ENCODE measurements around the gene LRBA. TPM values are rescaled to one million over a fixed set of nuclear protein-coding genes. Genes with fewer than 3 reads are reported as not detected.
"Not testable (repeated sequence)": the region's sequence is repeated elsewhere in the genome, so short reads cannot be mapped to it uniquely, and the experiment has no call there.

The LRBA gene
- polyA plus RNA-seq, 6 donors from 2014 or later = 18.0 to 25.7 (median 19.6) TPM

DNA sequence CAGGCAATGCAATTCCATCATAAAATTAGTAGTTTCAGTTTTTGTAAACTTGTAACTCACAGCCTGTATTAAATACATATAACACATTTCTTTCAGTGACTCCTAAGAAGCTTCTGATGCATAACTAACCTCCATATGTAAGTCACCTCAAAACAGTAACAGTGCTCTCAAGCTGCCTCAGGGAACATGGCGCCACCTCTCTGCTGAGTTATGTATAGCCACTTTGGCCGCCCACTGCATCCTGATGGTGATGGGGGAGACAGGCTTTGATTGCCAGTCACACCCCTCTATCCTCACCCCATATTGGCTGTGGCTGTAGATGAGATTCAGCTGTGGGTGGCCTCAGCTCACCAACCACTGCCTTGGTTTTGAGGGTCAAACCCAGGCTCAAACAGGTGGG lies 54.3 kb downstream of the LRBA start:
- Mint-ChIP-seq H3K27ac (peak overlapping the region in 1 of 6 donors; percentile 44), H3K27me3 (no peaks in the 10 kb centered on the region), H3K4me1 (peaks cover 3 to 36% (median 24%) of the 10 kb centered on the region in 3 donors), H3K9me3 (peaks cover 5 to 36% (median 31%) of the 10 kb centered on the region in 7 donors), H3K4me3 (no peak overlapping the region), H3K36me3 (peaks cover 9 to 32% of the 10 kb centered on the region in 2 donors)
- DNase-seq (no peak), ATAC-seq (ENCODE audit: low read depth in 2 of 2) (no peak)

DNA sequence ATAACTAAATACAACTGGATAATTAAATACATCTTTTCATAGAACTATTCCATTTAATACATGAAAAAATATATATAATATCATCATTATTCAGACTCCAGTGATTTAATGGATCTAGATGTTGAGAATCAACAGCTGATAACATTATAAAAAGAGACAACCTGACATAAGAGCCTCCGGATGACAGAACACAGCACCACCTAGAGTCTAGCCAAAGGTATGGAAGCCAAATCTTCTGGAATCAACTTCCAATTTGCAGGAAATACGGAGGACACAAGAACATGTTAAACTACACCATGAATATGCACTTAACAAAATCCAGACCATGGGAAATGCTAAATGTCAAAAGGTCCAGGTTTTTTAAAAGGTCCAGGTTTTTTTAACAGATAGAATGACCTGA lies 55.0 kb downstream of the LRBA start:
- DNase-seq = no peak
- H3K27ac Mint-ChIP-seq = peak overlapping the region in 2 of 6 donors; percentile 30 to 47

DNA sequence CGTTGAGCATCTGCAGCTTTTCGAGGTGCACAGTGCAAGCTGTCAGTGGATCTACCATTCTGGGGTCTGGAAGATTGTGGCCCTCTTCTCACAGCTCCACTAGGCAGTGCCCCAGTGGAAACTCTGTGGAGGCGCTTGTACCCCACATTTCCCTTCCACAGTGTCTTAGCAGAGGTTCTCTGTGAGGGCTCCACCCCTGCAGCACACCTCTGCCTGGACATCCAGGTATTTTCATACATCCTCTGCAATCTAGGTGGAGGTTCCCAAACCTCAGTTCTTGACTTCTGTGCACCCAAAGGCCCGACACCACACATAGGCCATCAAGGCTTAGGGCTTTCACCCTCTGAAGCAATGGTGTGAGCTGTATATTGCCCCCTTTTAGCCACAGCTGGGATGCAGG lies 57.1 kb downstream of the LRBA start:
- not testable (repeated sequence) for DNase-seq; H3K27me3 Mint-ChIP-seq; H3K4me3 Mint-ChIP-seq; ATAC-seq (ENCODE audit: low read depth in 2 of 2); H3K27ac Mint-ChIP-seq
- Mint-ChIP-seq H3K9me3 (peaks cover 5 to 40% (median 35%) of the 10 kb centered on the region in 7 donors), H3K4me1 (peaks cover under 1 to 29% (median 24%) of the 10 kb centered on the region in 3 donors), H3K36me3 (peaks cover 9 to 34% of the 10 kb centered on the region in 2 donors)

More for the DNA sequence above, 55.0 kb downstream of the LRBA start:
- Mint-ChIP-seq H3K27me3 (no peaks in the 10 kb centered on the region), H3K9me3 (peaks cover 5 to 38% (median 31%) of the 10 kb centered on the region in 7 donors), H3K4me1 (peaks cover 0 to 32% (median 26%) of the 10 kb centered on the region in 3 donors), H3K36me3 (peaks cover 9 to 31% of the 10 kb centered on the region in 2 donors), H3K4me3 (no peak overlapping the region)
- ATAC-seq (ENCODE audit: low read depth in 2 of 2) = no peak

DNA sequence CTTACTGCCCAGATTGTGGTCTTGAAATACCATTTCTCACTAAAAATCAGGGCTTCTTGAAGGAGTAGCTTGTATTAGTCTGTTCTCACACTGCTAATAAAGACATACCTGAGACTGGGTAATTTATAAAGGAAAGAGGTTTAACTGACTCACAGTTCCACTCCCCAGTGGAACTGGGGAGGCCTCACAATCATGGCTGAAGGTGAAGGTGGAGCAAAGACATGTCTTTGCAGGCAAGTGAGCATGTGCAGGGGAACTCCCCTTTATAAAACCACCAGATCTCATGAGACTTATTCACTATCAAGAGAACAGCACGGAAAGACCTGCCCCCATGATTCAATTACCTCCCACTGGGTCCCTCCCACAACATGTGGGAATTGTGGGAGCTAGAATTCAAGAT lies 58.0 kb downstream of the LRBA start:
- ATAC-seq (ENCODE audit: low read depth in 2 of 2); DNase-seq; H3K27ac Mint-ChIP-seq; H3K27me3 Mint-ChIP-seq: not testable (repeated sequence)
- peak overlapping the region in 1 of 8 donors; percentile 25 for H3K4me3 Mint-ChIP-seq
- H3K36me3 Mint-ChIP-seq = peaks cover 9 to 34% of the 10 kb centered on the region in 2 donors
- peaks cover 8 to 30% (median 25%) of the 10 kb centered on the region in 3 donors for H3K4me1 Mint-ChIP-seq
- peaks cover 5 to 42% (median 35%) of the 10 kb centered on the region in 7 donors for H3K9me3 Mint-ChIP-seq

DNA sequence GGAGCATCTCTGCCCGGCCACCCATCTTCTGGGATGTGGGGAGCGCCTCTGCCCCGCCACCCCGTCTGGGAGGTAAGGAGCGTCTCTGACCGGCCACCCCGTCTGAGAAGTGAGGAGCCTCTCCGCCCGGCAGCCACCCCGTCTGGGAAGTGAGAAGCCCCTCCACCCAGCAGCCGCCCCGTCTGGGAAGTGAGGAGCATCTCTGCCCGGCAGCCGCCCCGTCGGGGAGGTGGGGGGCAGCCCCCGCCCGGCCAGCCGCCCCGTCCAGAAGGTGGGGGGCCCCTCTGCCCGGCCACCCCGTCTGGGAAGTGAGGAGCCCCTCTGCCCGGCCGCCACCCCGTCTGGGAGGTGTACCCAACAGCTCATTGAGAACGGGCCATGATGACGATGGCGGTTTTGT lies 61.2 kb downstream of the LRBA start:
- DNase-seq; H3K27me3 Mint-ChIP-seq; ATAC-seq (ENCODE audit: low read depth in 2 of 2); H3K27ac Mint-ChIP-seq; H3K4me3 Mint-ChIP-seq: not testable (repeated sequence)
- H3K9me3 Mint-ChIP-seq = peaks cover 5 to 37% (median 34%) of the 10 kb centered on the region in 7 donors
- peaks cover 7 to 30% of the 10 kb centered on the region in 2 donors for H3K36me3 Mint-ChIP-seq
- peaks cover 16 to 45% (median 33%) of the 10 kb centered on the region in 3 donors for H3K4me1 Mint-ChIP-seq

DNA sequence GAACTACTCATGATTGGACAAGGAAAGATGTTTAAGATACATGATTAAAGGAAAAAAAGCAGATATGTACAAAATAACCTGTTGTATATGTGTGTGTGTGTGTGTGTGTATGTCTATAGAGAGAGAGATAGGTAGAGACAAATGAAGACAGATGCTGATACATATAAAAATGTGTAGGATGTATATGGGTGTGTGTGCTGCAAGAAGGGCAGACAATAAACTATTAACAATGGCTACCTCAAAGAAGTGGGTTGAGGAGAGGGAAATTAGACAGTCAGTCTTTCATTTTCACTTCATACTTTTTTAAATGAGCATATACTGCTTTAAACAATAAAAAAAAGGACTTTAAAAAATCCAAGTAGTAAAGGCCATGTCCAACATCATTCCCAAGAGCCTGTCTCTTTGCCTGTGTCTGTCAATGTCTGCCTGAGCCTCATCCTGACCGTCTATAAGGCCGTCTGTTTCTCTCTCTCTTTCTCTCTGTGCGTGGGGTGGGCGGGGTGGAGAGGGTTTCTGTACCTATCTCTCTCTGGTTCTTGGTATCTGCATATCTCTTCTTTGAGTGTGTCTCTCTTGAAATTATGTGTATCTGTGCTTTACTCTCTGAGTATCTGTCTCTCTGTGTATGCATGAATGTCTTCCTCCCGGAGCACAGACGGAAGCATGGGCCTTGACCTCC lies 62.8 kb downstream of the LRBA start:
- Mint-ChIP-seq H3K27me3 (no peaks in the 10 kb centered on the region), H3K4me1 (peaks cover 19 to 50% (median 45%) of the 10 kb centered on the region in 3 donors)

DNA sequence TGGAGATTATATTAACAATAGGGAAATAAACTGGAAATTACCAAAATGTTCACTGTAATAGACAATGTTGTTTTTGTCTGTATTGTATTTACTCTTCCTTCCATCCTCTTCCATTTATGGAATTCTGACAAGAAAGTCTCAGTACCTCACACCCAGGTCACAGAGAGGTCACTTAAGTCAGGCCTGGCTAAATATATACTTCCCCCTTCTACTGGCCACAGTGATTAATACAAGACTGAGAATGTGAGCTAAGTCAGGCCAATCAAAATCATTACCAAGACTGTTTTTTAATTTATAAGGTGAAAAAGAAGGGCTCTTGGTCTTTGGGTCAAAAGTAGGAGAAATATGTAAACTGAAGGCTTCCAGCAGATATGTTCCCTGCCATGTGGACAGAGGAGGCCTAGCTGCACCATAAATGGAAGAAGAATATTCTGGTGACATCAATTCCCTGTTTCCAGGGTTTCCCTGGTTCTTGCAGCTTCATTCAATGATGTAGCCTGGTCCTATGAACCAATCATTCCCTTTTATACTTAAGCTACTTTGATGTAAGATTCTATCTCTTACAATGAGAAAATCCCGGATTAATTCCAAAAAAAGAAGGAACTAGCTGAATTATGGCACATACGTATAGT lies 64.3 kb downstream of the LRBA start:
- peaks cover 27 to 56% (median 55%) of the 10 kb centered on the region in 3 donors for H3K4me1 Mint-ChIP-seq
- peak overlapping the region in 4 of 6 donors; percentile 2 to 84 (median 34) for H3K27ac Mint-ChIP-seq
- peak overlapping the region in 2 of 8 donors; percentile 9 to 67 for H3K4me3 Mint-ChIP-seq
- DNase-seq = no peak
- H3K36me3 Mint-ChIP-seq = peaks cover 0 to 4% of the 10 kb centered on the region in 2 donors
- H3K9me3 Mint-ChIP-seq = peaks cover 0 to 8% (median 5%) of the 10 kb centered on the region in 7 donors
- no peak for ATAC-seq (ENCODE audit: low read depth in 2 of 2)
- no peaks in the 10 kb centered on the region for H3K27me3 Mint-ChIP-seq

More for the DNA sequence above, 62.8 kb downstream of the LRBA start:
- peaks cover 0 to 24% (median 19%) of the 10 kb centered on the region in 7 donors for H3K9me3 Mint-ChIP-seq
- DNase-seq (no peak), ATAC-seq (ENCODE audit: low read depth in 2 of 2) (no peak)
- H3K36me3 Mint-ChIP-seq = peaks cover 0 to 18% of the 10 kb centered on the region in 2 donors
- H3K4me3 Mint-ChIP-seq = peak overlapping the region in 1 of 8 donors; percentile 41
- H3K27ac Mint-ChIP-seq = peak overlapping the region in 3 of 6 donors; percentile 19 to 91 (median 78)

DNA sequence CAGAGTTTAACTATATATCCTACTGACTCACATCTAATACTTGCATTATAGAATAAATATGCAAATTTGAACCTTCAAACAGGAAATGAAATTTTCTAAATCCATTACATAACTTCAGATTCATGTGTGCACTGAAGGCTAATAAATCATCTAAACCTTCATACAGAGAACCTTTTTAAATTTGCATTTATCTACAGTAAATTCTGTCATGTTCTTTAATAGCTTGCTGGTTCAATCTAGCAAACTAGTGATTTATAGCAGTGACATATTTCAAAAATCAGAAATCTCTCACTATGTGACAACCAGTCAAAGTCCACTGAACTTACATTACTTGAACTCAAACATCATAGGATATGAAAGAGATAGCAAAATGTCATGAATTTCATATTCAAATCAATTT lies 65.1 kb downstream of the LRBA start:
- H3K36me3 Mint-ChIP-seq = peaks cover 0 to 1% of the 10 kb centered on the region in 2 donors
- peaks cover 0 to 5% (median 4%) of the 10 kb centered on the region in 7 donors for H3K9me3 Mint-ChIP-seq
- H3K4me3 Mint-ChIP-seq = peak overlapping the region in 1 of 8 donors; percentile 25
- no peak for DNase-seq
- no peaks in the 10 kb centered on the region for H3K27me3 Mint-ChIP-seq
- H3K4me1 Mint-ChIP-seq = peaks cover 28 to 55% (median 53%) of the 10 kb centered on the region in 3 donors
- no peak for ATAC-seq (ENCODE audit: low read depth in 2 of 2)
- no peak overlapping the region for H3K27ac Mint-ChIP-seq

DNA sequence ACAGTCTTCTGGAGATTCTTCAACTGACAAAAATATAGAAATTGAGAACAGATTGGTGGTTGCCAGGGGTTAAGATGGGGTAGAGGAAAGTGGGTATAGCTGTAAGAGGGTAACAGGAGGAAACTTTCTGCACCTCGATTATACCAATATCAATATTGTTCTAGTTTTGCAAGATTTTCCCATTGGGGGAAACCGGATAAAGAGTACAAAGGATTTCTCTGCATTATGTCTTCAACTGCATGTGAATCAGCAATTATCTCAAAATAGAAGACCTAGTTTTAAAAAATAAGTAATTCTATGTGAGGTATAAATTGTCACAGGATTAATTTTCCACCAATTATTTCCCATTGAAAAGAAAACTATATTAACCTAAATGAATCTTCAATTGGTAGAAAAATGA lies 65.7 kb downstream of the LRBA start:
- no peak for DNase-seq
- no peak overlapping the region for H3K27ac Mint-ChIP-seq
- H3K4me1 Mint-ChIP-seq = peaks cover 32 to 59% (median 51%) of the 10 kb centered on the region in 3 donors
- H3K9me3 Mint-ChIP-seq = peaks cover 0 to 5% (median 2%) of the 10 kb centered on the region in 7 donors
- H3K4me3 Mint-ChIP-seq = peak overlapping the region in 1 of 8 donors; percentile 71
- no peaks in the 10 kb centered on the region for H3K27me3 Mint-ChIP-seq
- no peaks in the 10 kb centered on the region for H3K36me3 Mint-ChIP-seq
- no peak for ATAC-seq (ENCODE audit: low read depth in 2 of 2)

DNA sequence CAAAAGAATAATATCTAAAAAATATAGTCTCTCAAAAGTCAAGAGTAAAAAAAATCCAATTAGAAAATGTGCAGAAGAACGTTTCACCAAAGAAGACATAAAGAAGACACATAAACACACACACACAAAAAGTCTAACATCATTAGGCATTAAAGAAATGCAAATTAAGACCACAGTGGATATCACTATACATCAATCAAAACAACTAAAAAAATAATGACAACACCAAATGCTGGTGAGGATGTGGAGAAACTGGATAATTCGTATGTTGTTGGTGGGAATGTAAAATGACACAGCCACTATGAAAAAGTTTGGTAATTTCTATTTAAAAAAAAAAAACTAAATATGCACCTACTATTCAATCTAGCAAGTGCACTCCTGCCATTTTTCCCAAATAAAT lies 66.4 kb downstream of the LRBA start:
- no peaks in the 10 kb centered on the region for H3K27me3 Mint-ChIP-seq
- peaks cover 32 to 59% (median 51%) of the 10 kb centered on the region in 3 donors for H3K4me1 Mint-ChIP-seq
- H3K9me3 Mint-ChIP-seq = peaks cover 0 to 5% (median 2%) of the 10 kb centered on the region in 7 donors
- ATAC-seq (ENCODE audit: low read depth in 2 of 2) = no peak
- no peaks in the 10 kb centered on the region for H3K36me3 Mint-ChIP-seq
- H3K4me3 Mint-ChIP-seq = peak overlapping the region in 1 of 8 donors; percentile 71
- no peak for DNase-seq
- H3K27ac Mint-ChIP-seq = no peak overlapping the region

DNA sequence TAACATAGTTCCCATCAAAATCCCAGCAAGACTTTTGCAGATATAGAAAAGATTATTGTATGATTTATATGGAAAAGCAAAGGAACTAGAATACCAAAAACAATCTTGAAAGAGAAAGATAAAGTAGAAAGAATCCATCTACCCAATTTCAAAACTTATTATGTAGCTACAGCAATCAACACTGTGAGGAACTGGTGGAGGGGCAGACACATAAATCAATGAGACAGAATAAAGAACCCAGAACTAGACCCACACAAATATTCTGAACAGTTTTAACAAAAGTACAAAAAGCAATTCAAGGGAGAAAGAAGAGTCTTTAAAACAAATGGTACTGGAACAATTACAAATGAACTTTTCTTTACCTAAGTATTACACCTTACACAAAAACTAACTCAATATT lies 67.0 kb downstream of the LRBA start:
- H3K9me3 Mint-ChIP-seq = peaks cover 0 to 5% (median 2%) of the 10 kb centered on the region in 7 donors
- peaks cover 32 to 59% (median 51%) of the 10 kb centered on the region in 3 donors for H3K4me1 Mint-ChIP-seq
- DNase-seq = no peak
- ATAC-seq (ENCODE audit: low read depth in 2 of 2) = no peak
- H3K27me3 Mint-ChIP-seq = no peaks in the 10 kb centered on the region
- H3K36me3 Mint-ChIP-seq = no peaks in the 10 kb centered on the region
- H3K27ac Mint-ChIP-seq = no peak overlapping the region
- peak overlapping the region in 1 of 8 donors; percentile 16 for H3K4me3 Mint-ChIP-seq

DNA sequence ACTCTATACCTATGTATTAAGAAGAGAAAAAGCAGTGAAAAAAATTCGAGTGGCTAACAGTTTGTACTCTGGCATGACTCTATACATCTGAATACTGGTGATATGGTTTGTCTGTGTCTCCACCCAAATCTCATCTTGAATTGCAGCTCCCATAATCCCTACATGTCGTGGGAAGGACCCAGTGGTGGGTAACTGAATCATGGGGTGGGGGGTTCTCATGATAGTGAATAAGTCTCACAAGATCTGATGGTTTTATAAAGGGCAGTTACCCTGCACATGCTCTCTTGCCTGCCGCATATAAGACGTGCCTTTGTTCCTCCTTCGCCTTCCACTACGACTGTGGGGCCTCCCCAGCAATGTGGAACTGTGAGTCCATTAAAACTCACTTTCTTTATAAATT lies 70.4 kb downstream of the LRBA start:
- Mint-ChIP-seq H3K4me1 (peaks cover 22 to 44% (median 34%) of the 10 kb centered on the region in 3 donors), H3K36me3 (no peaks in the 10 kb centered on the region), H3K27ac (peak overlapping the region in 1 of 6 donors; percentile 49), H3K27me3 (no peaks in the 10 kb centered on the region), H3K4me3 (no peak overlapping the region), H3K9me3 (peaks cover 0 to 3% (median 0%) of the 10 kb centered on the region in 7 donors)
- DNase-seq (no peak), ATAC-seq (ENCODE audit: low read depth in 2 of 2) (no peak)

DNA sequence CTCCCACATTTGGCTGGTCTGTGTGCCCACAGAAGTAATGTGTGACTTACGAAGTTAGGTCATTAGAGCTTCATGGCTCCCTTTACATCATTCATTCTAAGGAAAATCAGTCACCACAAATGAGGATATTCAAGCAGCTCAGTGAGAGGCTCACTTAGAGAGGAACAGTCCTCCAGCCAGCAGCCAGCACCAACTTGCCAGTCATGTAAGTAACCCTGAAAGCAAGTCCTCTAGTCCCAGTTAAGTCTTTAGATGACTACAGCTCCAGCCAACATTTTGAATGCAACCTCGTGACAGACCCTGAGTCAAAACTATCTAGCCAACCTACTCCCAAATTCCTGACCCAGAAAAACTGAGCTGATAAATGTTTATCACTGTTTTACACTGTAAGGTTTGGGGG lies 71.3 kb downstream of the LRBA start:
- DNase-seq = no peak
- no peaks in the 10 kb centered on the region for H3K36me3 Mint-ChIP-seq
- H3K27ac Mint-ChIP-seq = peak overlapping the region in 1 of 6 donors; percentile 69
- H3K4me1 Mint-ChIP-seq = peaks cover 31 to 44% (median 31%) of the 10 kb centered on the region in 3 donors
- peaks cover 0 to 3% (median 0%) of the 10 kb centered on the region in 7 donors for H3K9me3 Mint-ChIP-seq
- no peaks in the 10 kb centered on the region for H3K27me3 Mint-ChIP-seq
- ATAC-seq (ENCODE audit: low read depth in 2 of 2) = no peak
- no peak overlapping the region for H3K4me3 Mint-ChIP-seq

All from naive B cell (primary cell).